ENCODE results near the gene SLC6A12. TPM values are rescaled to one million over a fixed set of nuclear protein-coding genes. Genes with fewer than 3 reads are reported as not detected.
"Not testable (repeated sequence)": the region's sequence is repeated elsewhere in the genome, so short reads cannot be mapped to it uniquely, and the experiment has no call there.

Gene SLC6A12
- total RNA-seq, 2 donors from 2014 or later: 0.70 to 1.3 TPM

DNA sequence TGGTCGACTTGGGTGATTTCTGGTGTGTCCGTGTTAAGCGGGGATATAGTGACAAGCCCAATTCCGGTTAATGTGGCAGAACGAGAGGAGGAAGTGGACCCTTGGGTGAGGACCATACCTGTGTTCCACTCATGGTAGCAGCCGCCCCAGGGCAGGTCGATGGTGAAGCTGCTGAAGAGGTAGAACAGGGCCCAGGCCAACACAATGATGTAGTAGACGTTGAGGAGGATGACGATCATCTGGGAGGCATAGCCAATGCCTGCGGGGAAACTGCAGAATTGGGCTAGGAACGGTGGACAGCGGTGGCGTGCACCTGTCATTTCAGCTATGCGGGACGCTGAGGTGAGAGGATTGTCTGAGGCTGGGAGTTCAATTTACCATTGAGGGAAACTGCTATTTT lies 28.5 kb upstream of the SLC6A12 start:
- no peak for ATAC-seq (replicated peaks in 1 of 2)
- no peaks in the 10 kb centered on the region for H3K27me3 Mint-ChIP-seq (ENCODE audit: low read depth)
- no peak overlapping the region for H3K27ac Mint-ChIP-seq
- DNase-seq: no peak
- H3K9me3 Mint-ChIP-seq: peaks cover 5 to 6% of the 10 kb centered on the region in 2 donors
- H3K4me1 Mint-ChIP-seq (ENCODE audit: low read depth): no peaks in the 10 kb centered on the region
- no peak overlapping the region for H3K4me3 Mint-ChIP-seq
- H3K36me3 Mint-ChIP-seq (ENCODE audit: insufficient read depth in 2 of 2): peaks cover 5 to 14% of the 10 kb centered on the region in 2 donors

DNA sequence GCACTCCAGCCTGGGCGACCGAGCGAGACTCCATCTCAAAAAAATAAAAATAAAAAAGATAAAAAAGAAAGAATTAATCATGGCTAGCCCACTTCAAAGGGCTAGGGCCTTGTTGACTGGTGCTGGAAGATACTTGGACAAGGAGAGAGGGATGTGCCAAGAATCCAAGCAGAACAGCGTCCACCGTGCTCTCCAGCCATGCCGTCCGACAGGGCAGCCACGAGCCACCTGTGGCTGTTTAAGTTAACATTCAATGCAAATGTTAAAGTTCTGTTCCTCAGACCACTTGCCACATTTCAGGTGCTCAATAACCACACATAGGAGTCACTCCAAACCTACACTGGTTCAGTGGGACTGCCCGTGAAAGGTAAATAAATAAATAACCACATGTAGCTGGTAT lies 27.3 kb upstream of the SLC6A12 start:
- DNase-seq (no peak), ATAC-seq (replicated peaks in 1 of 2) (no peak)
- no peaks in the 10 kb centered on the region for H3K4me1 Mint-ChIP-seq (ENCODE audit: low read depth)
- H3K27me3 Mint-ChIP-seq (ENCODE audit: low read depth): no peaks in the 10 kb centered on the region
- no peak overlapping the region for H3K4me3 Mint-ChIP-seq
- H3K36me3 Mint-ChIP-seq (ENCODE audit: insufficient read depth in 2 of 2): peaks cover 5% of the 10 kb centered on the region in 2 donors
- H3K27ac Mint-ChIP-seq: no peak overlapping the region
- peaks cover 3 to 6% of the 10 kb centered on the region in 2 donors for H3K9me3 Mint-ChIP-seq

DNA sequence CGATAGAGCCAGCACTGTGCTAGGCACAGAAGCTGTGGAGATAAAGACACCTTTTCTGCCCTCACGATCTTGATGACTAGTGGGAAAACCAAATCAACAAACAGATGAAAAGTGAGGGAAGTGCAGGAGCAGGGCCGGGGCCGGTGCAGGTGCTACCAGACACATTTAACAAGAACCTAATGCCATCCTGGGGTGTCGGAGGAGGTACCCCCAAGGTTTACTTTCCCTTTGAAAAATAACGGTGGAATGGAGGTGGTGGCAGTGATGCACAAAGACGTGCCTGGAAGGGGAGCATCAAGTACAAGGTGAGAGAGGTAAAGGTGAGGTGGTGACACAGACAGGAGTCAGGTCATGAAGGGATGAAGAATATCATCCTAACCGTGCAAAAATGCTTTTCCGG lies 26.6 kb upstream of the SLC6A12 start:
- DNase-seq (no peak), ATAC-seq (replicated peaks in 1 of 2) (no peak)
- no peaks in the 10 kb centered on the region for H3K27me3 Mint-ChIP-seq (ENCODE audit: low read depth)
- H3K36me3 Mint-ChIP-seq (ENCODE audit: insufficient read depth in 2 of 2): peaks cover 5 to 8% of the 10 kb centered on the region in 2 donors
- peaks cover 6 to 7% of the 10 kb centered on the region in 2 donors for H3K9me3 Mint-ChIP-seq
- H3K27ac Mint-ChIP-seq: no peak overlapping the region
- no peaks in the 10 kb centered on the region for H3K4me1 Mint-ChIP-seq (ENCODE audit: low read depth)
- no peak overlapping the region for H3K4me3 Mint-ChIP-seq

DNA sequence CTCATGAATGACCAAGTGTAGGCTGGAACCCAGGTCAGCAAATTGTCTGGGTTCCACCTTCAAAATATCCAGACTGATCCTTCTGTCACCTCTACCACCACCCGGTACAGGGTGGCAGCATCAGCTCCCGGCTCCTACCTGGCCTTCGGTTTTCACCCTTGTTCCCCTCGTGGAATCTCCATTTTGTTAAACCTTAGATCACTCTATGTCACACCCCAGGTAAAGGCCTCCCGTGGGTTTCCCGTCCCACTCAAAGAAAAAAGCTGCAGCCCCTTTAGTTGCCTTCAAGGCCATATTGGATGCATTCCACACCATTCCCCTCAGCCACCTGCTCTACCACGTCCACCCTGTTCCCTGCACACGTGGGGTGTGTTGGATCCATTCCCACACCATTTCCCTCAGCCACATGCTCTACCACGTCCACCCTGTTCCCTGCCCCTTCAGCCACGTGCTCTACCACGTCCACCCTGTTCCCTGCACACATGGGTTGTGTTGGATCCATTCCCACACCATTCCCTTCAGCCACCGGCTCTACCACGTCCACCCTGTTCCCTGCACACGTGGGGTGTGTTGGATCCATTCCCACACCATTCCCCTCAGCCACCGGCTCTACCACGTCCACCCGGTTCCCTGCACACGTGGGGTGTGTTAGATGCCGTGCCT lies 24.9 kb upstream of the SLC6A12 start:
- peaks cover 4 to 5% of the 10 kb centered on the region in 2 donors for H3K9me3 Mint-ChIP-seq
- no peaks in the 10 kb centered on the region for H3K27me3 Mint-ChIP-seq (ENCODE audit: low read depth)
- no peak overlapping the region for H3K27ac Mint-ChIP-seq
- no peak for DNase-seq
- no peaks in the 10 kb centered on the region for H3K4me1 Mint-ChIP-seq (ENCODE audit: low read depth)
- H3K4me3 Mint-ChIP-seq: no peak overlapping the region
- peaks cover 0 to 4% of the 10 kb centered on the region in 2 donors for H3K36me3 Mint-ChIP-seq (ENCODE audit: insufficient read depth in 2 of 2)
- ATAC-seq (replicated peaks in 1 of 2): no peak

GRCh38 chr12:238116-238515 lies 24.2 kb upstream of the SLC6A12 start:
- Mint-ChIP-seq H3K36me3 (ENCODE audit: insufficient read depth in 2 of 2) (peaks cover 0 to 4% of the 10 kb centered on the region in 2 donors), H3K9me3 (peaks cover 4 to 5% of the 10 kb centered on the region in 2 donors), H3K27ac (no peak overlapping the region), H3K4me3 (no peak overlapping the region), H3K27me3 (ENCODE audit: low read depth) (no peaks in the 10 kb centered on the region), H3K4me1 (ENCODE audit: low read depth) (no peaks in the 10 kb centered on the region)
- DNase-seq (no peak), ATAC-seq (replicated peaks in 1 of 2) (no peak)

DNA sequence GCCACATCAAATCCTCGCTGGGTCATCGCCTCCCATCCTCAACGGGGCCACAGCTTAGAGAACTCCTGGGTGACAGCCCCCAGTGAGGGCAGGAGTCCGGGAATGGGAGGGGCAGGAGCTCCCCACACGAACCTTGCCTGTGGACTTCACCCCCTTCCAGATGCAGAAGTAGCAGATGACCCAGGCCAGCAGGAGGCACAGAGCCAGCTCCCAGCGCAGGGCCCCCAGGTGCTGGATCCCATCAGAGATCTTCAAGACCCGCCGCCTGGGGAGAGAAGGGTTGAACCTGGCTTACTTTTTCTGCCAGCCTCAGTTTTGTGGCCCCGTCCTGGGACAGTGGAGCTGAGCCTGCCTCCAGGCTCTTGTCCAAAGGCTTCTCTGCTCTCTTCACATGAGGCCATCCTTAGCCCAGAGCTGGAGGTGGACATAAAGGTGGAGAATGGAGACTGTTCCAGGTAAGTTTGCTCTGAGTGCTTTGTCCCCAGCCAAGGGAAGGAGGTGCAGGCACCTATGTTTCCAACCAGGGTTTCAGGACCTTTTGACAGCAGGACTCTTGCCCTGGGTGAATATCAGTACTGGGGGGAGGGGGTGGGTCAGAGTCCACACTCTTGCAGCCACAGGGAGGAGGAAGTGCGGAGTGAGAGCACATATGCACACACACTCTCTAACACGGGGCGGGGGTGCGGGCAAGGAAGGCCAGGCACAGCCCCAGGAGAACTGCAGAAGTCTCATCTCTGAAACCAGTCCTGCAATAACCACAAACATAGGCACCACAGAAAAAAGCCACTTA lies 23.3 kb upstream of the SLC6A12 start:
- no peak for ATAC-seq (replicated peaks in 1 of 2)
- Mint-ChIP-seq H3K4me1 (ENCODE audit: low read depth) (no peaks in the 10 kb centered on the region), H3K27ac (no peak overlapping the region), H3K27me3 (ENCODE audit: low read depth) (no peaks in the 10 kb centered on the region), H3K4me3 (no peak overlapping the region), H3K9me3 (peaks cover 4 to 5% of the 10 kb centered on the region in 2 donors), H3K36me3 (ENCODE audit: insufficient read depth in 2 of 2) (peaks cover 0 to 4% of the 10 kb centered on the region in 2 donors)
- DNase-seq: no peak

DNA sequence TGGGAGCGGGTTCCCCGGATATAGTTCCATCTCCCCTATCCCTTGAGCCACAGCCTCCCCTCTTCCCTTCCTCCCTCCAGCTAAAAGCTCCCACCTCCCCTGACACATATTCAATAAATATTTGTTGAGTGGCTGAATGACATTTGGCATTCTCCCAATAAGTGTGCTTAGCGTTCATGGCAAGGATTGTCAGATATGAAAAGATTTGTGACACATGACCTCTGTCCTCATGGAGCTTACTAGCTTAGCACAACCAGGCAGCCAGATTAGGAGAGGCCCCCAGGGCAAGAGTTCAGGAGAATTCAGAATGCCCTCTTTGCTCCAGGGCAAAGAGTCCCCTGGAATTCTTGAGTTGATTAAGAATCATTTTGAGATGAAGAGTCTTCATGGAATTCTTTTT lies 22.5 kb upstream of the SLC6A12 start:
- H3K27me3 Mint-ChIP-seq (ENCODE audit: low read depth): no peaks in the 10 kb centered on the region
- H3K9me3 Mint-ChIP-seq: peaks cover 4 to 5% of the 10 kb centered on the region in 2 donors
- no peak for DNase-seq
- no peak for ATAC-seq (replicated peaks in 1 of 2)
- no peaks in the 10 kb centered on the region for H3K4me1 Mint-ChIP-seq (ENCODE audit: low read depth)
- H3K36me3 Mint-ChIP-seq (ENCODE audit: insufficient read depth in 2 of 2): peaks cover 0 to 4% of the 10 kb centered on the region in 2 donors
- H3K27ac Mint-ChIP-seq: no peak overlapping the region
- no peak overlapping the region for H3K4me3 Mint-ChIP-seq

- DNase-seq; H3K27ac Mint-ChIP-seq; ATAC-seq (replicated peaks in 1 of 2); H3K4me1 Mint-ChIP-seq (ENCODE audit: low read depth); H3K9me3 Mint-ChIP-seq; H3K36me3 Mint-ChIP-seq (ENCODE audit: insufficient read depth in 2 of 2); H3K27me3 Mint-ChIP-seq (ENCODE audit: low read depth); H3K4me3 Mint-ChIP-seq: not testable (repeated sequence)
Observed at GRCh38 chr12:235967-236366, 22.0 kb upstream of the SLC6A12 start.

- peaks cover 4 to 5% of the 10 kb centered on the region in 2 donors for H3K9me3 Mint-ChIP-seq
Observed at GRCh38 chr12:234891-235415, 21.0 kb upstream of the SLC6A12 start.

GRCh38 chr12:234019-234418 lies 20.1 kb upstream of the SLC6A12 start:
- H3K9me3 Mint-ChIP-seq: peaks cover 4 to 5% of the 10 kb centered on the region in 2 donors
- DNase-seq (no peak), ATAC-seq (replicated peaks in 1 of 2) (no peak)
- peaks cover under 1% of the 10 kb centered on the region for H3K27me3 Mint-ChIP-seq (ENCODE audit: low read depth)
- H3K4me3 Mint-ChIP-seq: no peak overlapping the region
- H3K4me1 Mint-ChIP-seq (ENCODE audit: low read depth): no peaks in the 10 kb centered on the region
- H3K27ac Mint-ChIP-seq: no peak overlapping the region
- H3K36me3 Mint-ChIP-seq (ENCODE audit: insufficient read depth in 2 of 2): peaks cover 0 to 4% of the 10 kb centered on the region in 2 donors

More at GRCh38 chr12:234891-235415, 21.0 kb upstream of the SLC6A12 start:
- Mint-ChIP-seq H3K4me3 (no peak overlapping the region), H3K27ac (no peak overlapping the region), H3K36me3 (ENCODE audit: insufficient read depth in 2 of 2) (peaks cover 0 to 4% of the 10 kb centered on the region in 2 donors), H3K4me1 (ENCODE audit: low read depth) (no peaks in the 10 kb centered on the region), H3K27me3 (ENCODE audit: low read depth) (no peaks in the 10 kb centered on the region)
- no peak for ATAC-seq (replicated peaks in 1 of 2)
- DNase-seq: no peak

- DNase-seq: no peak
- ATAC-seq (replicated peaks in 1 of 2): no peak
- Mint-ChIP-seq H3K27me3 (ENCODE audit: low read depth) (peaks cover 5% of the 10 kb centered on the region), H3K9me3 (peaks cover 4 to 5% of the 10 kb centered on the region in 2 donors), H3K36me3 (ENCODE audit: insufficient read depth in 2 of 2) (peaks cover 0 to 4% of the 10 kb centered on the region in 2 donors), H3K4me1 (ENCODE audit: low read depth) (no peaks in the 10 kb centered on the region), H3K4me3 (no peak overlapping the region), H3K27ac (no peak overlapping the region)
Observed at GRCh38 chr12:233615-233968, 19.6 kb upstream of the SLC6A12 start.

DNA sequence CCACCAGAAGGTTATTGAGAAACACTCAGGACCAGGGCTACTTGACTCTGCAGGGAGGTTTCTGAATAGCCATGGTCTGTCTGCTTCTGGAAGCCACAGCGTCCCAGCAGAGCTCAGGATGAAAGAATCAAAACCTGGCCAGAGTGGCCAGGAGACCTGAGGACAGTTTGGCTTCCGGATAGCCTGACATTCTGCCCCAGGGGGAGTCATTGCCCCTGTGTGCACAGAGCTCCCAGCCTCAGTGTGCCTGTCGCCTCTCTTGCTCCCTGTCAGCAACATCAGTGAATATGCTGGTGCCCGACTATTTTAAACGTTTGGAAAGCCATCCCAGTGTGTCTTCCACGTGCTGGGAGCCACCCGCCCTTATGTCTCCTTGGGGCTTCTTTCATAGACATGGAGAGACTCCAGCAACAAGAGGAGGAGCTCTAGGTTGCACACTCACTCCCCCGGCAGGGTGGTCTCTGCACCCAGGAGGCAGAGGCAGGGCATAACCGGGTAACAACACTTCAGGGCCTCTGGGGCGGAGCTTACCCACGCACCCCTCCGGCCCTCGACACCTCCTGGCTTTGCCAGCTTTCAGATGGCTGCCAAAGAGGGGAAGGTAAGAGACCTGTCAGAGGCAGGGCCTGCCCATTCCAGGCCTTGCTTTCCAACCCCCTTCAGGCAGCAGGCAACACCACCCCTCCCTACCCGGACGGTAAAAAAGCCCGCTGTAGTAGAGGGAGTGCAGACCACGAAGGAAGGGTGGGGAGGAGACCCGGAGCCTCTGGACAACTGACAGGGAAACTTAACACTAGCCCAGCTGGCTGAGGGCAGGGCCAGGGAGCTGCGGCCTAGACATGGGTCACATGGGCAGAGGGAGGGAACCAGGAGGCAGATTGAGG lies 19.0 kb upstream of the SLC6A12 start:
- Mint-ChIP-seq H3K36me3 (ENCODE audit: insufficient read depth in 2 of 2) (peaks cover 0 to 4% of the 10 kb centered on the region in 2 donors), H3K4me1 (ENCODE audit: low read depth) (no peaks in the 10 kb centered on the region), H3K9me3 (peaks cover 4 to 5% of the 10 kb centered on the region in 2 donors), H3K27ac (no peak overlapping the region), H3K27me3 (ENCODE audit: low read depth) (peaks cover 9% of the 10 kb centered on the region), H3K4me3 (no peak overlapping the region)
- DNase-seq: no peak
- ATAC-seq (replicated peaks in 1 of 2): no peak
